ENCODE data around the gene GGCX. TPM values are rescaled to one million over a fixed set of nuclear protein-coding genes. Genes with fewer than 3 reads are reported as not detected.
"Not testable (repeated sequence)": the region's sequence is repeated elsewhere in the genome, so short reads cannot be mapped to it uniquely, and the experiment has no call there.

GGCX gene
- total RNA-seq (42.3 TPM), polyA plus RNA-seq (26.4 TPM)

- Histone ChIP-seq H3K36me3 (ENCODE audit: insufficient read depth) (no peaks in the 10 kb centered on the region), H3K4me3 (ENCODE audit: low read depth, low read length) (peak within 1 kb of the TSS; percentile 82), H3K4me1 (ENCODE audit: insufficient read depth) (peaks cover 2% of the 10 kb centered on the region), H3K27ac (ENCODE audit: low read depth) (peak within 1 kb of the TSS; percentile 83)
- peak; percentile 87 for DNase-seq (ENCODE audit: extremely low spot score)
- WGBS, result 4% methylated on average over 64 of the region's 64 CpGs
These were observed at the start of gene GGCX for GRCh38 chr2:85561280-85562212. GGCX (minus strand) TSS chr2:85561493; CDS start chr2:85561428, 65 bp downstream.

- Histone ChIP-seq H3K36me3 (ENCODE audit: insufficient read depth) (no peaks in the 10 kb centered on the region), H3K4me3 (ENCODE audit: low read depth, low read length) (no peak overlapping the region), H3K4me1 (ENCODE audit: insufficient read depth) (no peaks in the 10 kb centered on the region), H3K27ac (ENCODE audit: low read depth) (no peak overlapping the region)
- DNase-seq (ENCODE audit: extremely low spot score), result no peak
- WGBS, result 78% methylated on average over 9 of the region's 9 CpGs
These were observed 46.2 kb upstream of the GGCX start for GRCh38 chr2:85607268-85608215.

- no peaks in the 10 kb centered on the region for H3K36me3 ChIP-seq (ENCODE audit: insufficient read depth)
- WGBS, result 57% methylated on average over 7 of the region's 7 CpGs
- no peaks in the 10 kb centered on the region for H3K4me1 ChIP-seq (ENCODE audit: insufficient read depth)
- DNase-seq (ENCODE audit: extremely low spot score), result no peak
- H3K27ac ChIP-seq (ENCODE audit: low read depth), result no peak overlapping the region
- H3K4me3 ChIP-seq (ENCODE audit: low read depth, low read length), result no peak overlapping the region
These were observed 44.8 kb upstream of the GGCX start for GRCh38 chr2:85606116-85606455.

- Histone ChIP-seq H3K4me1 (ENCODE audit: insufficient read depth) (no peaks in the 10 kb centered on the region), H3K36me3 (ENCODE audit: insufficient read depth) (no peaks in the 10 kb centered on the region), H3K4me3 (ENCODE audit: low read depth, low read length) (no peak overlapping the region), H3K27ac (ENCODE audit: low read depth) (no peak overlapping the region)
- WGBS, result 29% methylated on average over 4 of the region's 4 CpGs
- peak; percentile 60 for DNase-seq (ENCODE audit: extremely low spot score)
These were observed 44.3 kb upstream of the GGCX start for GRCh38 chr2:85605406-85606115.

GRCh38 chr2:85604568-85605339, 43.5 kb upstream of the GGCX start:
- WGBS, result 54% methylated on average over 6 of the region's 6 CpGs
- H3K4me3 ChIP-seq (ENCODE audit: low read depth, low read length), result no peak overlapping the region
- no peaks in the 10 kb centered on the region for H3K36me3 ChIP-seq (ENCODE audit: insufficient read depth)
- no peaks in the 10 kb centered on the region for H3K4me1 ChIP-seq (ENCODE audit: insufficient read depth)
- no peak for DNase-seq (ENCODE audit: extremely low spot score)
- H3K27ac ChIP-seq (ENCODE audit: low read depth), result no peak overlapping the region

GRCh38 chr2:85604133-85604444, 42.8 kb upstream of the GGCX start:
- H3K27ac ChIP-seq (ENCODE audit: low read depth); H3K4me1 ChIP-seq (ENCODE audit: insufficient read depth); H3K36me3 ChIP-seq (ENCODE audit: insufficient read depth); H3K4me3 ChIP-seq (ENCODE audit: low read depth, low read length); DNase-seq (ENCODE audit: extremely low spot score): not testable (repeated sequence)
- WGBS, result 84% methylated on average over 3 of the region's 3 CpGs

GRCh38 chr2:85602476-85603234, 41.4 kb upstream of the GGCX start, which contains the start of gene TMEM150A:
TMEM150A (minus strand) TSS chr2:85602698; CDS start chr2:85601948, 750 bp downstream.
- Histone ChIP-seq H3K27ac (ENCODE audit: low read depth) (peak within 1 kb of the TSS; percentile 51), H3K36me3 (ENCODE audit: insufficient read depth) (no peaks in the 10 kb centered on the region), H3K4me1 (ENCODE audit: insufficient read depth) (no peaks in the 10 kb centered on the region), H3K4me3 (ENCODE audit: low read depth, low read length) (peak within 1 kb of the TSS; percentile 62)
- peak; percentile 80 for DNase-seq (ENCODE audit: extremely low spot score)
- WGBS, result under 1% methylated on average over 73 of the region's 73 CpGs

- no peak for DNase-seq (ENCODE audit: extremely low spot score)
- WGBS, result 6% methylated on average over 36 of the region's 36 CpGs
- peak overlapping the region; percentile 49 for H3K27ac ChIP-seq (ENCODE audit: low read depth)
- peak overlapping the region; percentile 62 for H3K4me3 ChIP-seq (ENCODE audit: low read depth, low read length)
- H3K4me1 ChIP-seq (ENCODE audit: insufficient read depth), result no peaks in the 10 kb centered on the region
- H3K36me3 ChIP-seq (ENCODE audit: insufficient read depth), result no peaks in the 10 kb centered on the region
These were observed 40.6 kb upstream of the GGCX start for GRCh38 chr2:85601771-85602475.

- Histone ChIP-seq H3K36me3 (ENCODE audit: insufficient read depth) (no peaks in the 10 kb centered on the region), H3K4me1 (ENCODE audit: insufficient read depth) (no peaks in the 10 kb centered on the region)
- WGBS, result 78% methylated on average over 6 of the region's 6 CpGs
These were observed 39.9 kb upstream of the GGCX start for GRCh38 chr2:85600951-85601770.

GRCh38 chr2:85600235-85600575, 38.9 kb upstream of the GGCX start:
- WGBS, result 88% methylated on average over 3 of the region's 3 CpGs
- Histone ChIP-seq H3K36me3 (ENCODE audit: insufficient read depth) (no peaks in the 10 kb centered on the region), H3K4me1 (ENCODE audit: insufficient read depth) (no peaks in the 10 kb centered on the region), H3K4me3 (ENCODE audit: low read depth, low read length) (no peak overlapping the region), H3K27ac (ENCODE audit: low read depth) (no peak overlapping the region)
- DNase-seq (ENCODE audit: extremely low spot score), result no peak

More at GRCh38 chr2:85600951-85601770, 39.9 kb upstream of the GGCX start:
- no peak for DNase-seq (ENCODE audit: extremely low spot score)
- Histone ChIP-seq H3K4me3 (ENCODE audit: low read depth, low read length) (no peak overlapping the region), H3K27ac (ENCODE audit: low read depth) (no peak overlapping the region)

- Histone ChIP-seq H3K4me3 (ENCODE audit: low read depth, low read length) (no peak overlapping the region), H3K27ac (ENCODE audit: low read depth) (no peak overlapping the region), H3K4me1 (ENCODE audit: insufficient read depth) (no peaks in the 10 kb centered on the region), H3K36me3 (ENCODE audit: insufficient read depth) (no peaks in the 10 kb centered on the region)
- no peak for DNase-seq (ENCODE audit: extremely low spot score)
- 77% methylated on average over 17 of the region's 17 CpGs for whole genome bisulfite sequencing
These were observed 38.4 kb upstream of the GGCX start for GRCh38 chr2:85599468-85600234.
